BLaER1 treated with 17β-estradiol and CSF1 and Interleukin-3, amounts not matched to agents 10 nM and 100 nM (cell line): Measurements from ENCODE around the gene RADIL.
A peak's percentile ranks its signal among the peaks of the same experiment; 100 is the strongest.

Source experiments
- H3K27ac ChIP-seq, 11 experiments: shearing (Covaris generic); formaldehyde crosslinking; 2 replicates each; pipeline ENCODE4 v1.8.1; 2022
- H3K27me3 ChIP-seq, 11 experiments: shearing (Covaris generic); formaldehyde crosslinking; 2 replicates each; pipeline ENCODE4 v1.8.1; 2022
- H3K36me3 ChIP-seq, 11 experiments: shearing (Covaris generic); formaldehyde crosslinking; 2 replicates each; pipeline ENCODE4 v1.8.1; 2022
- H3K4me1 ChIP-seq, 10 experiments: shearing (Covaris generic); formaldehyde crosslinking; 2 replicates each; pipeline ENCODE4 v1.8.1; 2022
- H3K4me2 ChIP-seq, 11 experiments: shearing (Covaris generic); formaldehyde crosslinking; 2 replicates each; pipeline ENCODE4 v1.8.1; 2022
- H3K4me3 ChIP-seq, 10 experiments: shearing (Covaris generic); formaldehyde crosslinking; 2 replicates each; pipeline ENCODE4 v1.8.1; 2022
- H3K9ac ChIP-seq, 11 experiments: shearing (Covaris generic); formaldehyde crosslinking; 2 replicates each; pipeline ENCODE4 v1.8.1; 2022
- H3K9me3 ChIP-seq, 11 experiments: shearing (Covaris generic); formaldehyde crosslinking; replicated peaks in 1 of 11; 2 replicates each; pipeline ENCODE4 v1.8.1; 2022
- H4K20me1 ChIP-seq, 11 experiments: shearing (Covaris generic); formaldehyde crosslinking; 2 replicates each; pipeline ENCODE4 v1.8.1; 2022
- Cebpa-rat ChIP-seq, 11 experiments: shearing (Covaris generic); IDR thresholded peaks; 2 replicates each; pipeline ENCODE4 v1.8.1; 2022

The RADIL gene

DNA sequence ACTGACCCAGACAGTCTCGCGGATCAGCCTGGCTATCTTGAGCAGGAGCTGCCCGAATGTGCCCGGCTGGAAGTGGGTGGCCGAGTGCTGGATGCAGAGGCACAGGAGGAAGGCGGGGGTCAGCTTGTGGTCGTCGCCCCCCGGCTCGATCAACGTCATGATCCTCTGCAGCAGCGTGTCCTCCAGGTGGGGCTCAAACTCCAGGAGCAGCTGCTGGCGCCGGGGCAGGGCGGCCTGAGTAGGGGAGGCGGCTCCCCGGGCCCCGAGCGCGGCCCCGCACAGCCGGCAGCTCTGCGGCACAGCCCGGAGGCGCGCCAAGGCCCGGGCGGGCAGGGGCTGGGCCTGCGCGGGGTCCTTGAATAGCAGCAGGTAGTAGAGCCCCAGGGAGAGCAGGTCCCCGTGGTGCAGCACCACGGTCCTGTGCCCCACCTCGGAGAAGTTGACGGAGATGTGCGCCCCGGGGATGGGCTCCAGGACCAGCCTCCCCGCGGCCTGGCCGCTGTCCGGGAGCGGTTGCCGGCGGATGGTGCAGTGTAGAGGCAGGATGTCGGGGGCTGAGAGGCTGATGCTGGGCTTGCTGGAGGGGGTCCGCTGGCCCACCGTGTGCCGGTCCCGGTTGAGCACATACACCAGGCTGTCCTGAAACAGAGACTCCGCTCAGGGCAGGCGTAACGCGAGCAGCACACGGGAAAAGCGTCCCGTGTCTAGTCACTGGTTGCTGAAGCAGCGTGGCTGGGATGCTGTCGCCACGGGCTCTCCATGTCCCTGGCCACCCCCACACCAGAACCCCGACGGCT is 48.7 kb downstream of the RADIL start:
- no peak overlapping the region for H3K4me2 ChIP-seq
- peaks cover 0 to 23% (median 6%) of the 10 kb centered on the region in 11 experiments; a peak in 9 of 22 replicates for H3K36me3 ChIP-seq
- peaks cover 0 to 29% (median 21%) of the 10 kb centered on the region in 11 experiments; a peak in 14 of 22 replicates for H4K20me1 ChIP-seq
- H3K4me1 ChIP-seq, result peaks cover 22 to 53% (median 45%) of the 10 kb centered on the region in 10 experiments
- H3K9ac ChIP-seq, result peak overlapping the region in 1 of 11 experiments; percentile 35; a peak in 1 of 22 replicates
- no peak overlapping the region for H3K4me3 ChIP-seq
- H3K27me3 ChIP-seq, result peaks cover 0 to 31% (median 0%) of the 10 kb centered on the region in 11 experiments; a peak in 6 of 22 replicates
- H3K27ac ChIP-seq, result no peak overlapping the region
- no peak for TF ChIP-seq Cebpa-rat (IDR thresholded peaks at IDR 0.05)
- no peaks in the 10 kb centered on the region for H3K9me3 ChIP-seq

DNA sequence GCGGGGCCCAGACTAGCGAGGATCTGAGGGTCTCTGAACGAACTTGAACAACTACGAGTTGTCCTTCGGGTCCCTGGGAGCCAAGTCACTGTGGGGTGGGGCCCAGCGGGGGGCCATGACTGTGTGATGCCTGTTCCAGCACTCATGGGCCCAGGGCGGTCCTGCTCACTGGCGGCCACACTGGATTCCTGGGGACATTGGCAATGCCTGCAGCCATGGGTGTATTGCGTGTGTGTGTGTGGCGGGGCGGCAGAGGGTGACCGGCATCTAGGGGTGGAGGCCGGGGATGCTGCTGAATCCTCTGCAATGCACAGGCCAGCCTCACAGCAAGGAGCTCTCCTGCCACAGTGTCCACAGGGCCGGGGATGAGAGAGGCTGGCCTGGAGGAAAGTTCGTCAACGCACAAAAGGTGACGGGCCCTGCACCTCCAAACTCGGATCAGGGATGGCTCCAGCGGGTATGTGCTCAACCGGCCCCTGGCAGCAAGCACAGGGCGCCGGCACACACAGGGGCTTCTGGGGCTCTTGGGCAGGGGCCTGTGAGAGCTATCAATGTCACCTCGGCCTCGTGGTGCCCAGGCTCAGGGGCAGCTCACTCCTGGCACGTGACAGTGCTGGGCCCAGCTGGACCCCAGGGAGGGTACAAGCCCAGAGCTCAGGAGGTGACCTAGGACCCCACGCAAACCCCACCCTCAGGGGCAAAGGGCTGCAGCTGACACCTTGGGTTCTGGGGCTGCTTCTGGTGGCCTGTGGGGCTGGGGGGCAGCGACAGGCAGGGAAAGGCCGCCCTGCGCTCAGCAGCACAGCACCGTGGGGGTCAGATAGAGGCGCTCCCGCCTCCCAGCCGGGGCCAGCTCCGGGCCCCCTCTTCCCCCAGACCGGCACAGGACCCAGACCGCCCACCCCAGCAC is 49.6 kb downstream of the RADIL start:
- no peak overlapping the region for H3K9ac ChIP-seq
- peaks cover 0 to 23% (median 6%) of the 10 kb centered on the region in 11 experiments; a peak in 9 of 22 replicates for H3K36me3 ChIP-seq
- H3K27ac ChIP-seq, result no peak overlapping the region
- H4K20me1 ChIP-seq, result peaks cover 0 to 29% (median 21%) of the 10 kb centered on the region in 11 experiments; a peak in 14 of 22 replicates
- no peaks in the 10 kb centered on the region for H3K9me3 ChIP-seq
- no peak overlapping the region for H3K4me2 ChIP-seq
- H3K27me3 ChIP-seq, result peaks cover 0 to 26% (median 0%) of the 10 kb centered on the region in 11 experiments; a peak in 6 of 22 replicates
- H3K4me1 ChIP-seq, result peaks cover 20 to 51% (median 39%) of the 10 kb centered on the region in 10 experiments
- no peak for TF ChIP-seq Cebpa-rat (IDR thresholded peaks at IDR 0.05)
- no peak overlapping the region for H3K4me3 ChIP-seq

DNA sequence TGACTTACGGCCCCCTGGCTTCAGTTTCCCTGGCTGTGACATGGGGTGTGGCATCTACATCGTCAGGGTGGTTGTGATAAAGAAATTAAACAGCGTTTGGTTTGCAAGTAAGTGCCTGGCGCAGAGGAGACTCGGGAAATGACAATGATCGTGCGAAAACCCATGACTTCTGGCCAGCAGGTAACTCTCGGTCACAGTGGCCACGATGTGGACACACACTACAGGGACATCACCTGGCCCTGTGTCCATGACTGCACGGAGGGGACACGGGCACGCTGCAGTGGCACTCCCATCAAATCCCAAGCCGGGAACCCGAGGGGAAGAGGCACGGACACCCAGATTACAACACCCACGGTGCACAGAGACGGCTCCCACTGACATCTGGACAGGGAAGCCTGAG is 50.3 kb downstream of the RADIL start:
- H3K4me2 ChIP-seq, result no peak overlapping the region
- H3K9me3 ChIP-seq, result no peaks in the 10 kb centered on the region
- peaks cover 0 to 23% (median 6%) of the 10 kb centered on the region in 11 experiments; a peak in 9 of 22 replicates for H3K36me3 ChIP-seq
- peaks cover 0 to 19% (median 0%) of the 10 kb centered on the region in 11 experiments; a peak in 5 of 22 replicates for H3K27me3 ChIP-seq
- H3K4me1 ChIP-seq, result peaks cover 12 to 43% (median 31%) of the 10 kb centered on the region in 10 experiments
- no peak overlapping the region for H3K9ac ChIP-seq
- H3K27ac ChIP-seq, result no peak overlapping the region
- peaks cover 0 to 22% (median 13%) of the 10 kb centered on the region in 11 experiments; a peak in 14 of 22 replicates for H4K20me1 ChIP-seq
- no peak for TF ChIP-seq Cebpa-rat (IDR thresholded peaks at IDR 0.05)
- no peak overlapping the region for H3K4me3 ChIP-seq

DNA sequence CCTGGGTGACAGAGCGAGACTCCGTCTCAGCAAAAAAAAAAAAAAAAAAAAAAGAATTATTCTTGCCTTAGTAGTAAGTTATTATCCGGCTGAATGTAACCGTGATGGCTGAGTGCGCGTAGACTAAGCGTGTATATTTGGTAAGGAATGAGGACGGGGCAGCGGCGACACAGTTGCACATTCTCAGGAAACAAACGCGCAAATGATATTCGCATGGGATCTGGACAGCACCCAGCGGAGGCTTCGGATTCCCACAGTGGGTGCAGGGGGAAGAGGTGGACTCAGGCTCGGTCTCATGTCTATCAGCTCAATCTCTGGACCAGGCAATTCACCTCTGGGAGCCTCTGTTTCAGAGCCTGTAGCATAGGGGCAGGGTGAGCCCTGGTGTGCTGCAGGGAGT is 50.8 kb downstream of the RADIL start:
- TF ChIP-seq Cebpa-rat (IDR thresholded peaks at IDR 0.05), result no peak
- Histone ChIP-seq H3K4me3 (no peak overlapping the region), H3K9ac (no peak overlapping the region)

DNA sequence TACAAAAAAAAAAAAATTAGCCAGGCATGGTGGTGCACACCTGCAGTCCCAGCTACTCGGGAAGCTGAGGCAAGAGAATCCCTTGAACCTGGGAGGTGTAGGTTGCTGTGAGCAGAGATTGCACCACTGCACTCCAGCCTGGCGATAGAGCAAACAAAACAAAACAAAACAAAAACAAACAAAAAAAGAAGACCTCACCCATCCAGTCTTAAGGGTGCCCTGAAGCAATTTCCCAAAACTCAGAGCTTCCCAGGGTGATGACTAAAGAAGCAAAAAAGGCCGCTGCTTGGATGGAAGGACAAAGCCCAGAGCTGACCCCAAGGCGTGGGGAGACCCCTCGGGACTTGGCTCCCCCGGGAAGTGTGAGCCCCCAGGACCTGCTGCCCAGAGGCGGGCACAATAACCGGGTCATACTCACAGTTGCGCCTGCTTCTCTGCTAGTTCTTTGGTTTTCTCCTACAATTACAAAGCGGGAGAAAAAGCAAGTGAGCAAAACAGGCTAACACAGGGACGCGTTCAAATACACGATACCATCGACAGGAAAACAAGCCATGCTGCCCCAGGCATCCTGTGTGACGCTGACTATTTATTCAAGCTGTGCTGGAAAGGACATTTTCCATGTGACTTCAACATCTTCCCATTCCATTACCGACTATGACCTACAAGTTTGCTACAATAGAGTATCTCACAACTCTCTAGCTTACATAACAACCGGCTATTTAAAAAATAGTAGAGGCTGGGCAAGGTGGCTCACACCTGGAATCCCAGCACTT is 51.6 kb downstream of the RADIL start:
- Histone ChIP-seq H3K4me3 (no peak overlapping the region), H3K9me3 (no peaks in the 10 kb centered on the region), H3K4me2 (no peak overlapping the region), H3K27ac (no peak overlapping the region), H3K9ac (no peak overlapping the region), H3K36me3 (peaks cover 0 to 23% (median 6%) of the 10 kb centered on the region in 11 experiments; a peak in 9 of 22 replicates), H3K4me1 (peaks cover 3 to 30% (median 18%) of the 10 kb centered on the region in 10 experiments; a peak in 19 of 20 replicates), H4K20me1 (peaks cover 0 to 9% (median 2%) of the 10 kb centered on the region in 11 experiments; a peak in 10 of 22 replicates), H3K27me3 (peaks cover 0 to 6% (median 0%) of the 10 kb centered on the region in 11 experiments; a peak in 1 of 22 replicates)
- TF ChIP-seq Cebpa-rat (IDR thresholded peaks at IDR 0.05), result no peak

More for the DNA sequence above, 50.8 kb downstream of the RADIL start:
- peaks cover 0 to 14% (median 0%) of the 10 kb centered on the region in 11 experiments; a peak in 5 of 22 replicates for H3K27me3 ChIP-seq
- no peaks in the 10 kb centered on the region for H3K9me3 ChIP-seq
- no peak overlapping the region for H3K4me2 ChIP-seq
- H3K36me3 ChIP-seq, result peaks cover 0 to 23% (median 6%) of the 10 kb centered on the region in 11 experiments; a peak in 9 of 22 replicates
- peaks cover 7 to 38% (median 26%) of the 10 kb centered on the region in 10 experiments; a peak in 19 of 20 replicates for H3K4me1 ChIP-seq
- H3K27ac ChIP-seq, result no peak overlapping the region
- peaks cover 0 to 17% (median 8%) of the 10 kb centered on the region in 11 experiments; a peak in 14 of 22 replicates for H4K20me1 ChIP-seq

DNA sequence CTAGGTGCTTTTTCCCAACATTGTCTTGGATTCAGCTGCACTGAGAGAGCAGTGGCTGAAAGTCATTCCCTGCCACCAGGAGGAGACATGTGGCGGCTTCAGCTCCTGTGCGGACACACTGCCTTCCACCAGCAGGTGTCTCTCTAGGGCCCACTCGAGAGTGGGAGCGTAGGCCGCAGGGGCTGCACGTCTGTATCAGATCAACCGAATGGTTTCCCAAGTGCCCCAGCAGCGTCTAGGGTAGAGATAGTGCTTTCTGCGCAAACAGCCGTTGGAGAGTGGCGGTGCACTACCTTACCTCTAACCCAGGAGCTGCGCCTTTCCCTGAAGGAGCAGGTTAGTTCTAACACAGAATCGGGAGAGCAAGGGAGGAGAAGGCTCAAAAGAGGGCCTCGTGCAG is 53.3 kb downstream of the RADIL start:
- no peaks in the 10 kb centered on the region for H3K9me3 ChIP-seq
- H3K4me3 ChIP-seq, result no peak overlapping the region
- no peaks in the 10 kb centered on the region; a peak in 2 of 22 replicates for H4K20me1 ChIP-seq
- H3K27ac ChIP-seq, result no peak overlapping the region
- peaks cover 0 to 20% (median 6%) of the 10 kb centered on the region in 11 experiments; a peak in 9 of 22 replicates for H3K36me3 ChIP-seq
- peaks cover 0 to 21% (median 13%) of the 10 kb centered on the region in 10 experiments; a peak in 13 of 20 replicates for H3K4me1 ChIP-seq
- H3K27me3 ChIP-seq, result no peaks in the 10 kb centered on the region
- H3K4me2 ChIP-seq, result peak overlapping the region in 3 of 11 experiments; percentile 16 to 38 (median 16); a peak in 3 of 22 replicates
- no peak for TF ChIP-seq Cebpa-rat (IDR thresholded peaks at IDR 0.05)
- no peak overlapping the region for H3K9ac ChIP-seq

DNA sequence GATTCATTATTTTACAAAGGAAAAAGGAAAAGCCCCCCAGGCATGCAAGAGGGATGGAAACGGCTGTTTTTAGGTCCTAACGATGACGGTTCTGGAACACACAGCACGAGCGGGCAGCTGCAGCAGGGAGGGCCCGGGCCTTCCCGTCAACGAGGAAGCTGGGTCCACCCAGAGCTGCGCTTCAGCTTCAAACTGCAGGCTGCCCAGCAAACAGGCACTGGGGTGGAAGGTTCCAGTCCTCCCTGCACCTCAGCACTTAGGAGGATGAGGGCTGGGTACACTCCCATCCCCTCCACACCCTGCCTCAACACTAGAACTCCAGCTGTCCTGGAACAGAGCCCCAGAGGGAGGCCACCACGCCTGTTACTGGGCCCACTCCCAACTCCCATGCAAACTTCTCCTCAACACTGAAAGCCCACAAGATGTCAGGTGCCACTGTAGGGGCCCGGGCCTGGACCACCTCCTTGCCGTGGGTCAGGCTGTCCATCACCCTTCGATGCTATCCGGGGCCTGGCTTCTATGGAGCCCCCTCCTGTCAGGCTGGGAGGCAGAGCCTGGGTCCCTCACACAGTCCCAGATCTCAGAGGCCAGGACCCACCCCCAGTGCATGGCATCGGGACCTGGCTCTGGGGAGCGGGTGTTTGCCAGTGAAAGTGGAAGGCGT is 54.7 kb downstream of the RADIL start:
- H3K9ac ChIP-seq, result 0 out of 22 replicates have a peak overlapping the region, but pooled peaks of 1 of the 11 experiments have one; percentile 19
- no peaks in the 10 kb centered on the region; a peak in 2 of 22 replicates for H4K20me1 ChIP-seq
- H3K9me3 ChIP-seq, result no peaks in the 10 kb centered on the region
- no peak overlapping the region for H3K4me2 ChIP-seq
- H3K27ac ChIP-seq, result no peak overlapping the region
- peaks cover 0 to 7% (median 0%) of the 10 kb centered on the region in 11 experiments; a peak in 5 of 22 replicates for H3K36me3 ChIP-seq
- no peak overlapping the region for H3K4me3 ChIP-seq
- TF ChIP-seq Cebpa-rat (IDR thresholded peaks at IDR 0.05), result no peak
- no peaks in the 10 kb centered on the region for H3K27me3 ChIP-seq
- peaks cover 0 to 34% (median 21%) of the 10 kb centered on the region in 10 experiments; a peak in 13 of 20 replicates for H3K4me1 ChIP-seq
